ENCODE results near the gene CLEC9A. TPM values are rescaled to one million over a fixed set of nuclear protein-coding genes. Genes with fewer than 3 reads are reported as not detected.

Gene CLEC9A
- total RNA-seq, result under 1 TPM in 2 of 5 experiments, not detected in 3; 0.29 to 0.64 TPM
- not detected for polyA plus RNA-seq
- total RNA-seq, result not detected

DNA sequence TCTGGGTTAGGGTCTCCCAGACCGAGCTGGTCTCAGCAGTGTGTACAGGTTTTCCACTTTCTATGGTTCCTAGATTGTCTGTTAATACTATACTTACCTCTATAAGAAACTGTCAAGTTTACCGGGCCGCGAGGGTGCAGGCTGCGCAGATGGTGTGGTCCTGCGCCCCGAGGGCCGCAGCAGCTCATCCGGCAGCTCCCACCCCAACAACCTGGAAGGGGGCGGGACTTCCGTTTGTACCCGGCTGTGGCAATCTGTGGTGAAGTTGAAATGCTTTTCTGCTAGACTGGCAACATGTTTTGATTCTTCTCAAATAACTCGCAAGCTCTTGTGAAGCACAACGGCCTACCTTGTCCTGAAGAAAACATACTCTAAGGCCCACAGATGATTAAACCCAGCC lies at the start of gene CLEC9A:
Gene CLEC9A (plus strand): TSS at position 237 of the 400 bp plus-strand sequence. CDS start 22,006 bp downstream, outside the sequence.
- Mint-ChIP-seq H3K27me3 (peaks cover 0 to 19% (median 4%) of the 10 kb centered on the region in 5 donors), H3K9me3 (no peaks in the 10 kb centered on the region), H3K27ac (no peak within 1 kb of the TSS), H3K4me3 (no peak within 1 kb of the TSS), H3K4me1 (no peaks in the 10 kb centered on the region), H3K36me3 (no peaks in the 10 kb centered on the region)
- intact Hi-C loops (cut with micrococcal nuclease), result no loop called here
- no peaks in the 10 kb centered on the region for H3K27me3 ChIP-seq (ENCODE audit: control insufficient read depth in 2 of 2, insufficient read depth in 2 of 2, low read length in 2 of 2)
- POLR2A ChIA-PET, result no interaction called here
- no peaks in the 10 kb centered on the region for H3K4me1 ChIP-seq (ENCODE audit: control insufficient read depth in 2 of 2, insufficient read depth in 2 of 2, low read length in 2 of 2)
- no peak for ATAC-seq
- no peaks in the 10 kb centered on the region for H3K9me3 ChIP-seq (ENCODE audit: control insufficient read depth in 2 of 3, low read length in 3 of 3)
- no peak for DNase-seq
- H3K27ac ChIP-seq (ENCODE audit: low read depth, low read length), result no peak within 1 kb of the TSS
- H3K36me3 ChIP-seq (ENCODE audit: control insufficient read depth in 2 of 3, insufficient read depth in 3 of 3, low read length in 3 of 3), result no peaks in the 10 kb centered on the region
- no peak within 1 kb of the TSS for H3K4me3 ChIP-seq (ENCODE audit: low read length)
- CTCF ChIA-PET, result no interaction called here

DNA sequence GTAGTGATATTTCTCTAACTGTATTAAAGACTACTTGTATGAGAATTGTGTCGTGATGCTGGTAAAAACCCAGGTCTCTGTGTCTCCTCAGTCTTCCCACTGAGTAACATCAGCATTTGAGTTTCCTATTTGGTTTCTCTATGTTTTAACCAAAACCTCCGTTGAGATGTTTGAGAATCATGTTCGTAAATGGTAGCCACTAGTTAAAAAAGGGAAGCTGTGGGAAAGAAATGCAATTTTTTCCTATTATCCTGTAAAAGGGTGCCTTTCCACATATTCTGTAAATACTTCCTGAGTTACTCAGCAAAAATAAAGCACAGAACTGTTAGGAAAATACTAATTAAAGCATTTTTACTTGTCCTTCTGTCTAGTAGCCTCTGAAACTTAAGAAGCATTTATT lies 38.6 kb upstream of the CLEC9A start:
- no peak overlapping the region for H3K27ac Mint-ChIP-seq

DNA sequence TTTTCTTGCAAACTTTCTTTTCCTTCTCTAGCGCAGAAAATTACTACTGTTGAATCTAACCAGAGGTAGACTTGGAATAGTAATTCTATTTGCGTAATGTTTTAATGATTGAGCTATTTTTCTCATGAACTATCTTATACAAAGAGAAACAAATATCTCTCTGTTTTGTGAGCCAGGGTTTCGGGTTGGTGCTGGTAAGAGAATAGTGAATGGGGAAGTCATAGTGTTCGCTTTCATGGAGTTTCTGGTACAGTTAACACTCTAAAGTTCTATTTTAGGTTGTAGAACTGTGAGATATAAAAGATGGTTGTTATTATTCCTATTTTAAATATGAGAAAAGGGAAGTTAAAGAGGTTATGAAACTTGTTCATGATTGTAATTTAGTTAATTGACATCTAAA lies 38.2 kb upstream of the CLEC9A start:
- H3K27me3 Mint-ChIP-seq, result peaks cover 0 to 67% (median 17%) of the 10 kb centered on the region in 5 donors
- intact Hi-C loops (cut with micrococcal nuclease), result no loop called here
- Histone ChIP-seq H3K9me3 (ENCODE audit: control insufficient read depth in 2 of 3, low read length in 3 of 3) (no peaks in the 10 kb centered on the region), H3K4me1 (ENCODE audit: control insufficient read depth in 2 of 2, insufficient read depth in 2 of 2, low read length in 2 of 2) (no peaks in the 10 kb centered on the region), H3K27ac (ENCODE audit: low read depth, low read length) (no peak overlapping the region), H3K36me3 (ENCODE audit: control insufficient read depth in 2 of 3, insufficient read depth in 3 of 3, low read length in 3 of 3) (no peaks in the 10 kb centered on the region), H3K4me3 (ENCODE audit: low read length) (no peak overlapping the region), H3K27me3 (ENCODE audit: control insufficient read depth in 2 of 2, insufficient read depth in 2 of 2, low read length in 2 of 2) (no peaks in the 10 kb centered on the region)
- H3K4me1 Mint-ChIP-seq, result peaks cover 0 to 5% (median 0%) of the 10 kb centered on the region in 7 donors
- H3K4me3 Mint-ChIP-seq, result no peak overlapping the region
- ATAC-seq (no peak), DNase-seq (no peak)
- ChIA-PET POLR2A (no interaction called here), CTCF (no interaction called here)
- H3K36me3 Mint-ChIP-seq, result no peaks in the 10 kb centered on the region
- peaks cover 0 to 1% (median 0%) of the 10 kb centered on the region in 11 donors for H3K9me3 Mint-ChIP-seq
- no peak overlapping the region for H3K27ac Mint-ChIP-seq

More for the DNA sequence above, 38.6 kb upstream of the CLEC9A start:
- H3K4me1 ChIP-seq (ENCODE audit: control insufficient read depth in 2 of 2, insufficient read depth in 2 of 2, low read length in 2 of 2), result no peaks in the 10 kb centered on the region
- no peaks in the 10 kb centered on the region for H3K27me3 ChIP-seq (ENCODE audit: control insufficient read depth in 2 of 2, insufficient read depth in 2 of 2, low read length in 2 of 2)
- no peak overlapping the region for H3K4me3 ChIP-seq (ENCODE audit: low read length)
- no peak for ATAC-seq
- peaks cover 0 to 5% (median 0%) of the 10 kb centered on the region in 7 donors for H3K4me1 Mint-ChIP-seq
- no peaks in the 10 kb centered on the region for H3K9me3 Mint-ChIP-seq
- H3K36me3 ChIP-seq (ENCODE audit: control insufficient read depth in 2 of 3, insufficient read depth in 3 of 3, low read length in 3 of 3), result no peaks in the 10 kb centered on the region
- H3K27ac ChIP-seq (ENCODE audit: low read depth, low read length), result no peak overlapping the region
- no peak overlapping the region for H3K4me3 Mint-ChIP-seq
- CTCF ChIA-PET, result no interaction called here
- no peak for DNase-seq
- intact Hi-C loops (cut with micrococcal nuclease), result no loop called here
- POLR2A ChIA-PET, result no interaction called here
- no peaks in the 10 kb centered on the region for H3K9me3 ChIP-seq (ENCODE audit: control insufficient read depth in 2 of 3, low read length in 3 of 3)
- H3K27me3 Mint-ChIP-seq, result peaks cover 0 to 64% (median 17%) of the 10 kb centered on the region in 5 donors
- H3K36me3 Mint-ChIP-seq, result no peaks in the 10 kb centered on the region

DNA sequence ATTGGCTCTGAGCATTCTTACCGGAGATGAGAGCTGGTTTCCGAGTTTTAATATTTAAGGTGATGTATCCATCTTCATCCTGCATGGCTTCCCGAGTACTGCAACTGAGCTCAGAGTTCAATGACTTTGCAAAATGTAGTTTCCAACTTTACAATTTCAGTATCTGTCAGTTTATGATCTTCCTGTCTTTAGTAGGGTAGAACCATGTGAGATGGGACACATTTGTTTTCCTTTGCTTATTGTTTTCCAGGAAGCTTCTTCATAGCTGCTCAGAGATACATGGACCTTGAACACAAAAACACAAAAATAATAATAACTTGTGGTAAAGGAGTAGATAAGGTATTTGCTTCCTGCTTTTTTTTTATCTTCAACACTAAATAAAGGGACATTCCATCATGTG lies 31.5 kb upstream of the CLEC9A start, which contains the start of gene CLEC1B:
Gene CLEC1B (minus strand): TSS at position 106 of the 400 bp plus-strand sequence. CDS start 21 bp downstream, at position 85.
- DNase-seq (no peak), ATAC-seq (no peak)
- Histone ChIP-seq H3K4me1 (ENCODE audit: control insufficient read depth in 2 of 2, insufficient read depth in 2 of 2, low read length in 2 of 2) (no peaks in the 10 kb centered on the region), H3K27me3 (ENCODE audit: control insufficient read depth in 2 of 2, insufficient read depth in 2 of 2, low read length in 2 of 2) (no peaks in the 10 kb centered on the region), H3K9me3 (ENCODE audit: control insufficient read depth in 2 of 3, low read length in 3 of 3) (no peaks in the 10 kb centered on the region), H3K36me3 (ENCODE audit: control insufficient read depth in 2 of 3, insufficient read depth in 3 of 3, low read length in 3 of 3) (no peaks in the 10 kb centered on the region), H3K27ac (ENCODE audit: low read depth, low read length) (no peak within 1 kb of the TSS), H3K4me3 (ENCODE audit: low read length) (no peak within 1 kb of the TSS)
- peaks cover 0 to 5% (median 0%) of the 10 kb centered on the region in 7 donors for H3K4me1 Mint-ChIP-seq
- H3K4me3 Mint-ChIP-seq, result no peak within 1 kb of the TSS
- peaks cover 0 to 58% (median 0%) of the 10 kb centered on the region in 5 donors for H3K27me3 Mint-ChIP-seq
- intact Hi-C loops (cut with micrococcal nuclease), result loop anchor here in 1 of 2 donors (2.0 kb wide), 1 partner anchor 40 kb away; no protein-coding TSS in a partner anchor
- CTCF ChIA-PET, result interaction anchor here (1.0 kb wide), 1 partner anchor 11 kb away, joined by 3 read pairs; no protein-coding TSS in a partner anchor
- H3K36me3 Mint-ChIP-seq, result no peaks in the 10 kb centered on the region
- H3K9me3 Mint-ChIP-seq, result peaks cover 0 to 3% (median 0%) of the 10 kb centered on the region in 11 donors
- peak within 1 kb of the TSS in 1 of 9 donors; percentile 69 for H3K27ac Mint-ChIP-seq
- POLR2A ChIA-PET, result no interaction called here

DNA sequence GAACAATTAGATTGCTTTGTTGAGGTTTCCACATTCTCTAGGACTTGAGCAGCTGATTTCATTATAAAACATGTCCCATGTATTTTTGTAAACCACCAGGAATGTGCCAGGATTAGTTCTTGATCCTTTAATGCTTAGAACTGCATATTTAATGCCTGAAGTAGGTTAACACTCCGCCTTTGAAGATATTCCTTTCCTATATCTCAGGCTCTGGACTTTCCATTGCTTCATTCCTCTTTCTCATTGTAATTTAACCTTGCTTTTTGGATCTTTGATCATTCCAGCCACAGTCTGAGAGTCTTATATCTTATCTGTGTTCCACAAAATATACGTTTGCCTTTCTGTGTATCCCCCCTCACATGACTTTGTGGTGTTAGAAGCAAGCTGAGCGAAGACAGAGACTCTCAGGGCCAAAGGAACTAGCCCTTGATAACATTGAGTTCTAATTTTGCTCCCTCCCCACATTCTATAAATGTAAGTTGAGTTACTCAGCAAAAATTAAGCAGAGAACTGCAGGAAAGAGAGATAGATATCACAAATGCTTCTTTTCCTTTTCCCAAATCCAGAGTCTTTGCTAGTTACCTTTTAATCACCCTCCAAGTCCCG lies 29.2 kb upstream of the CLEC9A start:
- H3K27ac ChIP-seq (ENCODE audit: low read depth, low read length), result no peak overlapping the region
- CTCF ChIA-PET, result no interaction called here

DNA sequence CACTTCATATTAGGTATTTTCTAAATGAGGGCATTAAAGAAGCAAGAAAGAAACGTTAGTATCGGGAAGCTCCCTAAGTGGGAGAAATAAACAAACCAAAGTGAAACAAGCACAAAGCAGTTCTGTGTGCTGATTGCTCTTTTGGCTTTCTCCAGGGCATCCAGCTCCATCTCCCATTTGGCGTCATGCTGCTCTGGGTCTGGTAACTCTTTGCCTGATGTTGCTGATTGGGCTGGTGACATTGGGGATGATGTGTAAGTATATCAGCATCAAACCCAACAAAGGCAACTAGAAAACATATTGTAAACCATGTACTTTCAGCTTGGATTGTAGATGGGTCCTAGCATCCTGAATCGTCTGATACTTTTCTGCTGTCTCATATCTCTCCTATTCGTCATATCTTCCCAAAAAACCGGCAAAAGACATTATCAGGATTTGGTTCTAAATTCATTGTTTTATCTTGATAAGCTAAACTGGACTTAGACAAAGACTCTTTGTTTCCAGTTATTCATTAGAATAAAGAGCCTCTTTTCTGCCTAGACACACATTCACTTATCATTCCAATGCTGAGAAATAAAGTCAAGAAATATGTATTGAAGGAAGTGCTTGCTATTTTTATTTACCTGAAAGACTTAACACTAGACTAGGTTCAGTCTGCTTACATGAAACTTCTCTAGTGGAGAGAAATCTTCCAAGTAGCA lies 17.7 kb upstream of the CLEC9A start:
- H3K4me1 ChIP-seq (ENCODE audit: control insufficient read depth in 2 of 2, insufficient read depth in 2 of 2, low read length in 2 of 2), result no peaks in the 10 kb centered on the region
- CTCF ChIA-PET, result interaction anchor here (0.8 kb wide), 1 partner anchor 11 kb away, joined by 3 read pairs; no protein-coding TSS in a partner anchor
- no peaks in the 10 kb centered on the region for H3K9me3 ChIP-seq (ENCODE audit: control insufficient read depth in 2 of 3, low read length in 3 of 3)
- Mint-ChIP-seq H3K27me3 (peaks cover 0 to 48% (median 8%) of the 10 kb centered on the region in 5 donors), H3K4me1 (peaks cover 0 to 5% (median 0%) of the 10 kb centered on the region in 7 donors), H3K36me3 (no peaks in the 10 kb centered on the region), H3K27ac (no peak overlapping the region), H3K4me3 (no peak overlapping the region), H3K9me3 (no peaks in the 10 kb centered on the region)
- intact Hi-C loops (cut with micrococcal nuclease), result no loop called here
- no peaks in the 10 kb centered on the region for H3K36me3 ChIP-seq (ENCODE audit: control insufficient read depth in 2 of 3, insufficient read depth in 3 of 3, low read length in 3 of 3)
- no peak overlapping the region for H3K4me3 ChIP-seq (ENCODE audit: low read length)
- no peak overlapping the region for H3K27ac ChIP-seq (ENCODE audit: low read depth, low read length)
- H3K27me3 ChIP-seq (ENCODE audit: control insufficient read depth in 2 of 2, insufficient read depth in 2 of 2, low read length in 2 of 2), result no peaks in the 10 kb centered on the region
- DNase-seq, result no peak
- no peak for ATAC-seq
- POLR2A ChIA-PET, result no interaction called here

More for the DNA sequence above, 29.2 kb upstream of the CLEC9A start:
- POLR2A ChIA-PET, result no interaction called here
- Mint-ChIP-seq H3K9me3 (peaks cover 0 to 3% (median 0%) of the 10 kb centered on the region in 11 donors), H3K4me1 (peaks cover 0 to 5% (median 0%) of the 10 kb centered on the region in 7 donors), H3K27me3 (peaks cover 0 to 51% (median 0%) of the 10 kb centered on the region in 5 donors), H3K27ac (no peak overlapping the region), H3K4me3 (no peak overlapping the region), H3K36me3 (no peaks in the 10 kb centered on the region)
- Histone ChIP-seq H3K27me3 (ENCODE audit: control insufficient read depth in 2 of 2, insufficient read depth in 2 of 2, low read length in 2 of 2) (no peaks in the 10 kb centered on the region), H3K9me3 (ENCODE audit: control insufficient read depth in 2 of 3, low read length in 3 of 3) (no peaks in the 10 kb centered on the region), H3K4me3 (ENCODE audit: low read length) (no peak overlapping the region), H3K36me3 (ENCODE audit: control insufficient read depth in 2 of 3, insufficient read depth in 3 of 3, low read length in 3 of 3) (no peaks in the 10 kb centered on the region), H3K4me1 (ENCODE audit: control insufficient read depth in 2 of 2, insufficient read depth in 2 of 2, low read length in 2 of 2) (no peaks in the 10 kb centered on the region)
- DNase-seq (no peak), ATAC-seq (no peak)
- intact Hi-C loops (cut with micrococcal nuclease), result no loop called here

All from naive thymus-derived CD4-positive, alpha-beta T cell (primary cell).